ENCODE data around the gene NKD1. TPM values are rescaled to one million over a fixed set of nuclear protein-coding genes. Genes with fewer than 3 reads are reported as not detected.

NKD1 gene
- total RNA-seq, 1 experiment from 2014 or later: 11.4 TPM

GRCh38 chr16:50552476-50553101, 4.4 kb downstream of the NKD1 start:
- no peak overlapping the region for H2AFZ ChIP-seq (ENCODE audit: low read depth, low read length, poor library complexity, severe bottlenecking)
- DNase-seq (ENCODE audit: low read depth, low spot score): no peak
- peaks cover 0 to 10% of the 10 kb centered on the region in 2 experiments; a peak in 1 of 4 replicates for H3K4me1 ChIP-seq (ENCODE audit: control insufficient read depth in 1 of 2, insufficient read depth in 2 of 2, low read length in 2 of 2)
- no peak overlapping the region for H3K4me2 ChIP-seq (ENCODE audit: low read length)
- no peaks in the 10 kb centered on the region for H4K20me1 ChIP-seq (ENCODE audit: insufficient read depth)
- no peaks in the 10 kb centered on the region for H3K27me3 ChIP-seq (ENCODE audit: insufficient read depth, low read length)
- POLR2A ChIA-PET: no interaction called here
- no peaks in the 10 kb centered on the region for H3K9me2 ChIP-seq (ENCODE audit: insufficient read depth)
- no peak overlapping the region for H3K9ac ChIP-seq (ENCODE audit: low read length)
- RAD21 ChIA-PET (ENCODE audit: low non-redundant PET in 1 of 2, low total read pairs in 2 of 2, uncharacterized antibody in 2 of 2, unreplicated experiment in 2 of 2): no interaction called here
- ATAC-seq: no peak
- no peak overlapping the region for H3K27ac ChIP-seq (ENCODE audit: low read depth, low read length)
- CTCF ChIA-PET: no interaction called here
- H3K36me3 ChIP-seq (ENCODE audit: control insufficient read depth in 1 of 2, insufficient read depth in 2 of 2, low read length in 2 of 2): no peaks in the 10 kb centered on the region
- H3K4me3 ChIP-seq (replicated peaks in 1 of 2; ENCODE audit: low read depth in 1 of 2, low read length in 2 of 2): no peak overlapping the region
- BruUV-seq (replicated peaks): no TSS peak
- no peaks in the 10 kb centered on the region for H3K79me2 ChIP-seq (ENCODE audit: insufficient read depth, low read length)
- H3K9me3 ChIP-seq (ENCODE audit: control insufficient read depth in 1 of 2, insufficient read depth in 1 of 2, low read depth in 1 of 2, low read length in 2 of 2): no peaks in the 10 kb centered on the region
- intact Hi-C loops (cut with micrococcal nuclease): no loop called here
- TF ChIP-seq ELF1 (IDR thresholded peaks at IDR 0.05; ENCODE audit: borderline replicate concordance, low read depth): no peak
- TF ChIP-seq, protein P1, sequence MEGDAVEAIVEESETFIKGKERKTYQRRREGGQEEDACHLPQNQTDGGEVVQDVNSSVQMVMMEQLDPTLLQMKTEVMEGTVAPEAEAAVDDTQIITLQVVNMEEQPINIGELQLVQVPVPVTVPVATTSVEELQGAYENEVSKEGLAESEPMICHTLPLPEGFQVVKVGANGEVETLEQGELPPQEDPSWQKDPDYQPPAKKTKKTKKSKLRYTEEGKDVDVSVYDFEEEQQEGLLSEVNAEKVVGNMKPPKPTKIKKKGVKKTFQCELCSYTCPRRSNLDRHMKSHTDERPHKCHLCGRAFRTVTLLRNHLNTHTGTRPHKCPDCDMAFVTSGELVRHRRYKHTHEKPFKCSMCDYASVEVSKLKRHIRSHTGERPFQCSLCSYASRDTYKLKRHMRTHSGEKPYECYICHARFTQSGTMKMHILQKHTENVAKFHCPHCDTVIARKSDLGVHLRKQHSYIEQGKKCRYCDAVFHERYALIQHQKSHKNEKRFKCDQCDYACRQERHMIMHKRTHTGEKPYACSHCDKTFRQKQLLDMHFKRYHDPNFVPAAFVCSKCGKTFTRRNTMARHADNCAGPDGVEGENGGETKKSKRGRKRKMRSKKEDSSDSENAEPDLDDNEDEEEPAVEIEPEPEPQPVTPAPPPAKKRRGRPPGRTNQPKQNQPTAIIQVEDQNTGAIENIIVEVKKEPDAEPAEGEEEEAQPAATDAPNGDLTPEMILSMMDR (IDR thresholded peaks at IDR 0.05 in 2 of 3, conservative IDR thresholded peaks at IDR 0.05 in 1 of 3; ENCODE audit: borderline replicate concordance in 1 of 3, insufficient read depth in 1 of 3, low read depth in 2 of 3, low read length in 2 of 3): no peak
- TF ChIP-seq TCF7L2 (IDR thresholded peaks at IDR 0.05; ENCODE audit: borderline replicate concordance, extremely low read depth, insufficient read depth, insufficient read length): no peak
- TF ChIP-seq FOSL1 (IDR thresholded peaks at IDR 0.05; ENCODE audit: low read depth): no peak
- no peak for TF ChIP-seq ZNF274 (IDR thresholded peaks at IDR 0.05; ENCODE audit: low read depth, low read length)
- TF ChIP-seq REST (IDR thresholded peaks at IDR 0.05; ENCODE audit: low read depth): no peak
